Heart right ventricle (tissue), 16 donors: ENCODE measurements around the gene ELFN1. TPM values are rescaled to one million over a fixed set of nuclear protein-coding genes. Genes with fewer than 3 reads are reported as not detected.

Source experiments
- ATAC-seq, 8 donors: fragments of 200-7000 bp; cut with Tn5 transposase; one replicate each; pipeline ENCODE4 v1.9.1; 2020; ENCODE audit warnings: mild to moderate bottlenecking in 8 of 8, moderate library complexity in 8 of 8, moderate number of reproducible peaks in 1 of 8
- DNase-seq, 2 donors: peaks; one replicate each; pipeline ENCODE4 v3.0.0-alpha.2; 2020
- H3K27ac ChIP-seq, 10 donors: fragments of 200-600 bp; sonication (generic) in 2 of 10; one replicate each; pipeline versions ENCODE4 v1.5.0 to v1.8.0; 2020 to 2022; ENCODE audit warnings: mild to moderate bottlenecking in 3 of 10
- H3K27me3 ChIP-seq, 7 donors: fragments of 200-600 bp; one replicate each; pipeline ENCODE4 v1.8.0; 2021 to 2022; ENCODE audit warnings: mild to moderate bottlenecking in 2 of 7
- H3K36me3 ChIP-seq, 9 donors: fragments of 200-600 bp; sonication (generic) in 1 of 9; one replicate each; pipeline versions ENCODE4 v1.5.0 to v1.8.0; 2020 to 2022; ENCODE audit warnings: mild to moderate bottlenecking in 2 of 9
- H3K4me1 ChIP-seq, 9 donors: fragments of 200-600 bp; sonication (generic) in 1 of 9; one replicate each; pipeline versions ENCODE4 v1.5.0 to v1.8.0; 2020 to 2022; ENCODE audit warnings: mild to moderate bottlenecking in 4 of 9
- H3K4me3 ChIP-seq, 10 donors: fragments of 200-600 bp; sonication (generic) in 2 of 10; one replicate each; pipeline versions ENCODE4 v1.5.0 to v1.8.0; 2020 to 2022; ENCODE audit warnings: mild to moderate bottlenecking in 7 of 10, moderate library complexity in 2 of 10
- H3K9me3 ChIP-seq, 11 donors: fragments of 200-600 bp in 10 of 11; sonication (generic) in 2 of 11; one replicate each; pipeline versions ENCODE4 v1.5.0 to v1.8.0; 2013 to 2022; ENCODE audit warnings: mild to moderate bottlenecking in 2 of 11, control low read depth in 1 of 11, moderate library complexity in 1 of 11
- WGBS, 2 donors: extraction: QIAGEN DNeasy Blood & Tissue Kit; methylation state at CpG; one replicate each; pipeline ENCODE4 v1.1.7; 2013; ENCODE audit warnings: inconsistent platforms in 1 of 2; 5-methylcytosine and 5-hydroxymethylcytosine counted together
- intact Hi-C, 10 donors: fragments of 100-400 bp; cut with DNase I; formaldehyde crosslinking; loops; one replicate each; pipeline versions ENCODE4 v1.11.1 to v1.14.2; 2022
- polyA plus RNA-seq, 2 donors: library from polyadenylated mRNA; stranded (reverse); fragments of 200-250 nt; gene quantifications; one replicate each; pipeline ENCODE4 v1.2.3, GENCODE V29; 2013
- total RNA-seq, 10 donors: library from RNA; stranded (reverse); fragmentation: NEBNext Ultra II Directional in 3 of 10; extraction: Animal tissue kit (Norgen Biotek cat#: 25700) in 3 of 10; gene quantifications; one replicate each; pipeline versions ENCODE4 v1.2.1 to v1.2.4, GENCODE V29; 2021 to 2023
- TF ChIP-seq, protein P1 (sequence below), 9 donors: fragments of 200-600 bp; sonication (generic) in 2 of 9; IDR thresholded peaks; one replicate each; pipeline versions ENCODE4 v1.5.0 to v1.8.0; 2021 to 2022; ENCODE audit warnings: antibody characterized with exemption in 9 of 9, mild to moderate bottlenecking in 5 of 9, moderate library complexity in 1 of 9
- donor health status: Arrhythmogenic right ventricular cardiomyopathy.
- donor health status: ischemic (EF 13 %, LVEDD 7.1; RV severe dilation, severe dysfunction).
- donor health status: healthy with polysubstance abuse.
- donor health status: DM: no; HTN: yes; CAD: no.
- donor health status: DM: no; HTN: no; CAD: no.
- donor health status: ischemic (EF 25% LVEDD 6.9; RV normal size, moderate dysfunction).
- donor health status: ischemic (EF 25% LVEDD 5.7; RV mildly dilated, moderate dysfunction).
- donor health status: healthy.
- donor health status: DM: yes; HTN: yes; CAD: no.
- donor health status: Ischemic cardiomyopathy.
- donor health status: ischemic (EF 35%, LVEDD 5.7; RV mildly dilated, moderate dysfunction).
- donor health status: nonischemic (EF 11% LVEDD 7.7; RV severe dilation, severe dysfunction).
- donor health status: DM: yes; HTN: yes; CAD: no.
- donor health status: PGD.
- donor health status: ischemic (EF 29% LVEDD 5.4; RV normal size, mild dysfunction).
- donor health status: nonischemic (EF 23%, LVEDD 6.1; RV moderate dilation, normal function).

ELFN1 gene
- total and polyA plus RNA-seq, 12 donors: 3.0 to 9.5 (median 6.0) TPM

DNA sequence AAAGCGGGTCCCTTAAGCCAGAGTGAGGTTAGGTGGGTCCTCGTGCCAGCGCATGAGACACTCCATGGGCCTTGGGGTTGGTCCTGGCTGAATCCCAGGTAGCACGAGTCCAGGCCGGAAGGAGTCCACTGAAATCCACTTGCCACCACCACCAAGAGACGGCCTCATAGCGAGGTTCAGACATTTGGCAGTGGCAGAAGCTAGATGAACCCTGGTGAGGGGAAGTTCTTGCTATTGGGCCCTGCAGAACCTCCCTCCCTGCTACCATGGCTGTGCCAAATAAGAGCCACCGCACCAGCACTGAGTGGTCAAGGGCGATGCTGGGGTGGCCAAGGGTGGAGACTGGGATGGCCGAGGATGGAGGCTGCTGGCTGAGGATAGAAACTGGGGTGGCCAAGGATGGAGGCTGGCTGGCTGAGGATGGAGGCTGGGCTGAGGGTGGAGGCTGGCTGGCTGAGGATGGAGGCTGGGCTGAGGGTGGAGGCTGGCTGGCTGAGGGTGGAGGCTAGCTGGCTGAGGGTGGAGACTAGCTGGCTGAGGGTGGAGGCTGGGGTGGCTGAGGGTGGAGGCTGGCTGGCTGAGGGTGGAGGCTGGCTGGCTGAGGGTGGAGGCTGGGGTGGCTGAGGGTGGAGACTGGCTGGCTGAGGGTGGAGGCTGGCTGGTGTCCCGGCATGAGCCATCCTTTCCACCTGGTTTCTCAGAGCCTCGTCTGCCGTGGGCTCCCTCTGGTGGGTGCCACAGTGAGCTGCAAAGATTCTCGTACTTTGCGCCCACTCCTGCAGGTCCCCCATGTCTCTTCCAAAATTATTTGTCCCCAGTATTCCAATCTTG lies 88.2 kb downstream of the ELFN1 start:
- TF ChIP-seq, protein P1, sequence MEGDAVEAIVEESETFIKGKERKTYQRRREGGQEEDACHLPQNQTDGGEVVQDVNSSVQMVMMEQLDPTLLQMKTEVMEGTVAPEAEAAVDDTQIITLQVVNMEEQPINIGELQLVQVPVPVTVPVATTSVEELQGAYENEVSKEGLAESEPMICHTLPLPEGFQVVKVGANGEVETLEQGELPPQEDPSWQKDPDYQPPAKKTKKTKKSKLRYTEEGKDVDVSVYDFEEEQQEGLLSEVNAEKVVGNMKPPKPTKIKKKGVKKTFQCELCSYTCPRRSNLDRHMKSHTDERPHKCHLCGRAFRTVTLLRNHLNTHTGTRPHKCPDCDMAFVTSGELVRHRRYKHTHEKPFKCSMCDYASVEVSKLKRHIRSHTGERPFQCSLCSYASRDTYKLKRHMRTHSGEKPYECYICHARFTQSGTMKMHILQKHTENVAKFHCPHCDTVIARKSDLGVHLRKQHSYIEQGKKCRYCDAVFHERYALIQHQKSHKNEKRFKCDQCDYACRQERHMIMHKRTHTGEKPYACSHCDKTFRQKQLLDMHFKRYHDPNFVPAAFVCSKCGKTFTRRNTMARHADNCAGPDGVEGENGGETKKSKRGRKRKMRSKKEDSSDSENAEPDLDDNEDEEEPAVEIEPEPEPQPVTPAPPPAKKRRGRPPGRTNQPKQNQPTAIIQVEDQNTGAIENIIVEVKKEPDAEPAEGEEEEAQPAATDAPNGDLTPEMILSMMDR (IDR thresholded peaks at IDR 0.05): peak; percentile 23 to 60 (median 49)
- H3K9me3 ChIP-seq: peaks cover 0 to 8% (median 1%) of the 10 kb centered on the region in 11 donors
- H3K4me1 ChIP-seq: peaks cover 0 to 13% (median 0%) of the 10 kb centered on the region in 9 donors
- peak overlapping the region in 5 of 10 donors; percentile 50 to 71 (median 64) for H3K27ac ChIP-seq
- H3K4me3 ChIP-seq: no peak overlapping the region
- WGBS, 2 donors: 66 to 70% methylated on average over 15 of the region's 15 CpGs
- ATAC-seq (peak; percentile 64 to 87 (median 80)), DNase-seq (peak; percentile 46 to 56)
- intact Hi-C loops: loop anchor here in 8 of 10 donors (2.0 to 10.0 kb wide), 9 partner anchors 86 to 183 kb away; partner anchors contain the start of genes ELFN1 (in 1 of the 8) and PSMG3 (in 1 of the 8)
- H3K36me3 ChIP-seq: no peaks in the 10 kb centered on the region
- H3K27me3 ChIP-seq: peaks cover 0 to 7% (median 0%) of the 10 kb centered on the region in 7 donors

DNA sequence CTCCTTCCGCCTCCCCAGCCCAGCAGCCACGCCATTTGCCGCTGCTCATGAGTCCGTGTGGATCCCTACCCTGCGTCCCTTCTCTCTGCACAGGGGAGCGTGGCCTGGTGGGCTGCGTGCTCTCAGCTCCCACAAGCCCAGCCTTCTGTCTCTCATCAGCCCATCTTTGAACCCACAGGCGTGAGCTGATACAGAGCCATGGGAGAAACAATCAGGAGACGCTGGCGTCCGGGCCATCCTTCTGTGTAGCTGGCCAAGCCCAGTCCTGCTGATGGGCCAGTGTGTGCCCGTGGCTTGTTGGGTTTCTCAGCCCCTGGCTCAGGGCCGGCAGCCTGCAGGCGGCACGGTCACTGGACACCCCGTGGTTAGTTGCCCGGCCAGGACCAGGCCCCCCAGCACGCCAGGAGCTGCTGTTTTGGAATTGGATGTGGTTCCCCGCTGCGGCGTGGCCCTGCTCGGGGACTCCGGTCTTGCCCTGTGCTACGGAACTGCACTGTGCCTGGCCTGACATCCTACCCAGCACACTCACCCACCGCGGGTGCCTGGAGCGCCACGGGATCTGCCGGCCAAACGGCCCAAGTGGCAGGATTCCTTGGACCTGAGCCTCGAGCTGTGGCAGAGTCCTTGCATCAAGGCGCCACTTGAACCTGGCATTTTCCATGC lies 88.9 kb downstream of the ELFN1 start:
- 67 to 72% methylated on average over 32 of the region's 32 CpGs for WGBS, 2 donors
- DNase-seq (peak; percentile 59 to 72), ATAC-seq (peak; percentile 82 to 96 (median 92))
- Histone ChIP-seq H3K4me1 (peaks cover 0 to 13% (median 0%) of the 10 kb centered on the region in 9 donors), H3K4me3 (peak overlapping the region in 1 of 10 donors; percentile 17), H3K36me3 (no peaks in the 10 kb centered on the region), H3K27me3 (peaks cover 0 to 7% (median 0%) of the 10 kb centered on the region in 7 donors), H3K27ac (peak overlapping the region in 7 of 10 donors; percentile 50 to 74 (median 64)), H3K9me3 (peaks cover 0 to 14% (median 5%) of the 10 kb centered on the region in 11 donors)
- TF ChIP-seq, protein P1 (IDR thresholded peaks at IDR 0.05): no peak
- intact Hi-C loops: loop anchor here in 8 of 10 donors (2.0 to 10.0 kb wide), 9 partner anchors 87 to 184 kb away; partner anchors contain the start of genes ELFN1 (in 1 of the 8) and PSMG3 (in 1 of the 8)

DNA sequence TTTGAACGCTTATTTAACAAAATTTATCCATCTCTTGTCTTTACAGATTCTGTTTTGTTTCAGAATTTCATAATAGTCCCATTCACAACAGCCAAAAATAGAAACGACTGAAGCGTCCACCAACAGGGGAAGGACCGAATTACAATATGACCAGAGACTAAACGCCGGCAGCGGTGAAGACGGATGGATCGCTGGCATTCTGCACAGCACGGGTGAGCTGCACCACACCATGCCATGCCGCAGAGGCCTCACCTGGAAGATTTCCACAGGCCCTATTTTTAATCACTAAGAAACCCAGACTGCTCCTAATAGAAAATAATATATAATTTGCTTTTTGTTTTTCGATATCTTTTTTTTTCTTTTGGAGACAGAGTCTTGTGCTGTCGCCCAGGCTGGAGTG lies 91.0 kb downstream of the ELFN1 start:
- peaks cover 0 to 13% (median 0%) of the 10 kb centered on the region in 9 donors for H3K4me1 ChIP-seq

More for the DNA sequence above, 91.0 kb downstream of the ELFN1 start:
- no peak for DNase-seq
- H3K36me3 ChIP-seq: no peaks in the 10 kb centered on the region
- H3K27me3 ChIP-seq: peaks cover 0 to 7% (median 0%) of the 10 kb centered on the region in 7 donors
- TF ChIP-seq, protein P1 (IDR thresholded peaks at IDR 0.05): no peak
- WGBS, 2 donors: 69 to 71% methylated on average over 13 of the region's 13 CpGs
- H3K9me3 ChIP-seq: peaks cover 0 to 24% (median 10%) of the 10 kb centered on the region in 11 donors
- no peak for ATAC-seq
- no peak overlapping the region for H3K4me3 ChIP-seq
- H3K27ac ChIP-seq: no peak overlapping the region
- intact Hi-C loops: loop anchor here in 3 of 10 donors (10.0 kb wide), 3 partner anchors 96 to 176 kb away; no protein-coding TSS in a partner anchor
